ENCODE measurements around the gene PLAC8. TPM values are rescaled to one million over a fixed set of nuclear protein-coding genes. Genes with fewer than 3 reads are reported as not detected.

Gene PLAC8
- total and polyA plus RNA-seq, 2 donors (not counting 1 experiment from before 2014, with no cell fraction given), result 125 to 499 TPM

- peak overlapping the region; percentile 64 to 100 (median 75) for H3K4me3 ChIP-seq (ENCODE audit: control extremely low read depth in 1 of 5, extremely low read depth in 1 of 5, insufficient read depth in 1 of 5, low read depth in 2 of 5, low read length in 4 of 5)
- peak overlapping the region; percentile 91 for H3K27ac ChIP-seq (ENCODE audit: low read length in 2 of 2)
- H3K9me3 ChIP-seq (ENCODE audit: control extremely low read depth in 1 of 3, control insufficient read depth in 2 of 3, insufficient read depth in 1 of 3, low read length in 2 of 3), result no peaks in the 10 kb centered on the region
- CTCF ChIA-PET, result interaction anchor here (0.7 to 5.9 kb wide), 44 partner anchors 9 to 1637 kb away, joined by 3 to 72 read pairs (median 4); partner anchors contain the start of genes COQ2 and RASGEF1B
- DNase-seq (no peak), ATAC-seq (ENCODE audit: low read depth) (peak; percentile 46)
- H3K4me1 Mint-ChIP-seq, result peaks cover 62% of the 10 kb centered on the region
- no peaks in the 10 kb centered on the region for H3K9me3 Mint-ChIP-seq (ENCODE audit: insufficient read depth)
- peaks cover 42% of the 10 kb centered on the region for H4K20me1 ChIP-seq (ENCODE audit: control insufficient read depth, insufficient read depth, low read length, poor library complexity, severe bottlenecking)
- peak overlapping the region; percentile 84 for H3K9ac ChIP-seq (ENCODE audit: low read length)
- peak overlapping the region; percentile 79 for H3K4me2 ChIP-seq (replicated peaks; ENCODE audit: low read depth, low read length, poor library complexity, severe bottlenecking)
- POLR2A ChIA-PET, result interaction anchor here (0.6 to 3.1 kb wide), 23 partner anchors 9 to 1638 kb away, joined by 3 to 19 read pairs (median 6); partner anchors contain the start of genes COPS4, COQ2, RASGEF1B and THAP9
- H3K36me3 ChIP-seq (replicated peaks in 1 of 2; ENCODE audit: control extremely low read depth in 1 of 2, control insufficient read depth in 1 of 2, extremely low read depth in 1 of 2, insufficient read depth in 2 of 2, low read length in 1 of 2), result peaks cover 0 to 48% of the 10 kb centered on the region in 2 experiments
- no peaks in the 10 kb centered on the region for H3K27me3 Mint-ChIP-seq
- H2AFZ ChIP-seq (ENCODE audit: insufficient read depth, low read depth, low read length, poor library complexity, severe bottlenecking), result peak overlapping the region; percentile 68
- intact Hi-C loops (cut with micrococcal nuclease), result loop anchor here (1.0 to 10.0 kb wide), 10 partner anchors 25 to 679 kb away; partner anchors contain the start of genes COPS4, ENOPH1, HNRNPDL and THAP9
- WGBS (ENCODE audit: insufficient coverage), result under 1% methylated on average over 56 of the region's 64 CpGs
- H3K27me3 ChIP-seq (replicated peaks in 1 of 4; ENCODE audit: control extremely low read depth in 1 of 4, control insufficient read depth in 3 of 4, insufficient read depth in 4 of 4, low read length in 3 of 4), result no peaks in the 10 kb centered on the region
- H3K4me1 ChIP-seq (ENCODE audit: control insufficient read depth in 2 of 2, insufficient read depth in 2 of 2, low read length in 2 of 2), result peaks cover 39 to 51% of the 10 kb centered on the region in 2 donors
- H3K4me3 Mint-ChIP-seq, result peak overlapping the region; percentile 97
- peaks cover 96% of the 10 kb centered on the region for H3K79me2 ChIP-seq (ENCODE audit: control insufficient read depth, insufficient read depth, low read length)
- H3K27ac Mint-ChIP-seq, result peak overlapping the region; percentile 99
- no peak for TF ChIP-seq EZH2 (IDR thresholded peaks at IDR 0.05; ENCODE audit: borderline replicate concordance, insufficient read depth, low read depth, low read length, poor library complexity, severe bottlenecking)
- TF ChIP-seq, protein P1, sequence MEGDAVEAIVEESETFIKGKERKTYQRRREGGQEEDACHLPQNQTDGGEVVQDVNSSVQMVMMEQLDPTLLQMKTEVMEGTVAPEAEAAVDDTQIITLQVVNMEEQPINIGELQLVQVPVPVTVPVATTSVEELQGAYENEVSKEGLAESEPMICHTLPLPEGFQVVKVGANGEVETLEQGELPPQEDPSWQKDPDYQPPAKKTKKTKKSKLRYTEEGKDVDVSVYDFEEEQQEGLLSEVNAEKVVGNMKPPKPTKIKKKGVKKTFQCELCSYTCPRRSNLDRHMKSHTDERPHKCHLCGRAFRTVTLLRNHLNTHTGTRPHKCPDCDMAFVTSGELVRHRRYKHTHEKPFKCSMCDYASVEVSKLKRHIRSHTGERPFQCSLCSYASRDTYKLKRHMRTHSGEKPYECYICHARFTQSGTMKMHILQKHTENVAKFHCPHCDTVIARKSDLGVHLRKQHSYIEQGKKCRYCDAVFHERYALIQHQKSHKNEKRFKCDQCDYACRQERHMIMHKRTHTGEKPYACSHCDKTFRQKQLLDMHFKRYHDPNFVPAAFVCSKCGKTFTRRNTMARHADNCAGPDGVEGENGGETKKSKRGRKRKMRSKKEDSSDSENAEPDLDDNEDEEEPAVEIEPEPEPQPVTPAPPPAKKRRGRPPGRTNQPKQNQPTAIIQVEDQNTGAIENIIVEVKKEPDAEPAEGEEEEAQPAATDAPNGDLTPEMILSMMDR (IDR thresholded peaks at IDR 0.05), result no peak
Measured at GRCh38 chr4:83109480-83110222, 4.9 kb downstream of the PLAC8 start.
